Lung (tissue), 12 donors: Measurements from ENCODE around the gene ATP2B2. TPM values are rescaled to one million over a fixed set of nuclear protein-coding genes. Genes with fewer than 3 reads are reported as not detected.

Experiments
- ATAC-seq: fragments of 200-7000 bp; cut with Tn5 transposase; one replicate; pipeline ENCODE4 v1.9.1; 2020; ENCODE audit warnings: moderate number of reproducible peaks; ENCODE audit not compliant: insufficient read depth, low FRiP score
- DNase-seq, 3 donors: peaks; one replicate each; pipeline ENCODE4 v3.0.0-alpha.2; 2013 to 2017
- H3K27ac ChIP-seq, 2 donors: one replicate each; pipeline ENCODE4 v1.5.1; 2013; ENCODE audit warnings: mild to moderate bottlenecking in 2 of 2, moderate library complexity in 2 of 2, control low read depth in 1 of 2, inconsistent platforms in 1 of 2, low read depth in 1 of 2, low read length in 1 of 2
- H3K27me3 ChIP-seq, 3 donors: one replicate each; pipeline ENCODE4 v1.5.1; 2013; ENCODE audit warnings: low read length in 2 of 3; ENCODE audit not compliant: control insufficient read depth in 3 of 3, insufficient read depth in 3 of 3
- H3K36me3 ChIP-seq, 4 donors: one replicate each; pipeline ENCODE4 v1.5.1; 2013; ENCODE audit warnings: low read length in 4 of 4, mild to moderate bottlenecking in 1 of 4, moderate library complexity in 1 of 4; ENCODE audit not compliant: control insufficient read depth in 4 of 4, insufficient read depth in 4 of 4
- H3K4me1 ChIP-seq, 5 donors: one replicate each; pipeline ENCODE4 v1.5.1; 2013; ENCODE audit warnings: low read length in 5 of 5, mild to moderate bottlenecking in 2 of 5, moderate library complexity in 1 of 5; ENCODE audit not compliant: control insufficient read depth in 5 of 5, insufficient read depth in 5 of 5
- H3K4me3 ChIP-seq: one replicate; pipeline ENCODE4 v1.5.1; 2013; ENCODE audit warnings: mild to moderate bottlenecking, control low read depth, moderate library complexity
- H3K9ac ChIP-seq, 2 donors: one replicate each; pipeline ENCODE4 v1.5.1; 2013; ENCODE audit warnings: low read length in 2 of 2, control low read depth in 1 of 2; ENCODE audit not compliant: insufficient read depth in 1 of 2
- H3K9me3 ChIP-seq, 4 donors: one replicate each; pipeline ENCODE4 v1.5.1; 2013; ENCODE audit warnings: low read length in 3 of 4, mild to moderate bottlenecking in 1 of 4, moderate library complexity in 1 of 4; ENCODE audit not compliant: control insufficient read depth in 4 of 4, insufficient read depth in 3 of 4
- CTCF ChIP-seq: IDR thresholded peaks from 2 replicates; pipeline ENCODE4 v1.5.1; 2012; ENCODE audit warnings: mild to moderate bottlenecking; ENCODE audit errors: control extremely low read depth, extremely low read depth
- WGBS, 2 donors: extraction: QIAGEN DNeasy Blood & Tissue Kit; methylation state at CpG; one replicate each; pipeline ENCODE4 v1.1.7; 2013; 5-methylcytosine and 5-hydroxymethylcytosine counted together
- polyA plus RNA-seq, 2 donors: library from polyadenylated mRNA; stranded (reverse); fragments of 200-250 nt; gene quantifications; one replicate each; pipeline ENCODE4 v1.2.1, GENCODE V29; 2013
- total RNA-seq, 2 donors: library from RNA; depleted of rRNA in 1 of 2; stranded (reverse); fragments of >200 nt in 1 of 2; gene quantifications; one replicate each; pipeline ENCODE4 v1.2.1, GENCODE V29; 2014 to 2021
- donor health status: control.
- donor health status: control.
- donor health status: Bipolar disorder and iron deficiency.
- donor health status: healthy.
- donor health status: DM: yes; HTN: yes; CAD: no.

The ATP2B2 gene
- total and polyA plus RNA-seq, 4 donors: 0.06 TPM; not detected in 3

GRCh38 chr3:10467204-10467603, 38.2 kb downstream of the ATP2B2 start:
- DNase-seq: no peak

GRCh38 chr3:10466186-10466585, 39.2 kb downstream of the ATP2B2 start:
- WGBS, 2 donors: 76 to 89% methylated on average over 5 of the region's 5 CpGs

More at GRCh38 chr3:10467204-10467603, 38.2 kb downstream of the ATP2B2 start:
- Histone ChIP-seq H3K9me3 (peaks cover 0 to 4% (median 0%) of the 10 kb centered on the region in 4 donors), H3K4me1 (no peaks in the 10 kb centered on the region), H3K4me3 (no peak overlapping the region), H3K36me3 (no peaks in the 10 kb centered on the region), H3K27ac (no peak overlapping the region), H3K27me3 (peaks cover 0 to 20% (median 9%) of the 10 kb centered on the region in 3 donors), H3K9ac (no peak overlapping the region)
- 87% methylated on average over 5 of the region's 5 CpGs for WGBS, 2 donors
- no peak for TF ChIP-seq CTCF
- ATAC-seq: no peak

GRCh38 chr3:10465161-10465560, 40.2 kb downstream of the ATP2B2 start:
- Histone ChIP-seq H3K9ac (no peak overlapping the region), H3K4me3 (no peak overlapping the region), H3K27me3 (peaks cover 0 to 9% (median 3%) of the 10 kb centered on the region in 3 donors), H3K4me1 (no peaks in the 10 kb centered on the region), H3K36me3 (no peaks in the 10 kb centered on the region), H3K9me3 (peaks cover 0 to 2% (median under 1%) of the 10 kb centered on the region in 4 donors), H3K27ac (no peak overlapping the region)
- no peak for ATAC-seq
- TF ChIP-seq CTCF: no peak
- 44 to 45% methylated on average over 1 of the region's 1 CpG for WGBS, 2 donors
- no peak for DNase-seq

More at GRCh38 chr3:10466186-10466585, 39.2 kb downstream of the ATP2B2 start:
- ATAC-seq: no peak
- Histone ChIP-seq H3K27me3 (peaks cover 0 to 18% (median 9%) of the 10 kb centered on the region in 3 donors), H3K27ac (no peak overlapping the region), H3K9me3 (peaks cover 0 to 2% (median 0%) of the 10 kb centered on the region in 4 donors), H3K4me1 (no peaks in the 10 kb centered on the region), H3K4me3 (no peak overlapping the region), H3K9ac (no peak overlapping the region), H3K36me3 (no peaks in the 10 kb centered on the region)
- no peak for TF ChIP-seq CTCF
- DNase-seq: no peak
